ENCODE measurements around the gene SPRR1B. TPM values are rescaled to one million over a fixed set of nuclear protein-coding genes. Genes with fewer than 3 reads are reported as not detected.

Gene SPRR1B
- total RNA-seq, 4 donors from 2014 or later, result not detected

GRCh38 chr1:153032073-153032472, 1.1 kb downstream of the SPRR1B start:
- intact Hi-C loops (cut with DNase I; ENCODE audit: low total_unique reads), result no loop called here
- no peak for DNase-seq
- TF ChIP-seq EP300 (IDR thresholded peaks at IDR 0.05; ENCODE audit: low read depth), result no peak
- TF ChIP-seq CTCF (IDR thresholded peaks at IDR 0.05), result no peak
- no peak for TF ChIP-seq POLR2AphosphoS5 (IDR thresholded peaks at IDR 0.05)
- no peak for TF ChIP-seq POLR2A (IDR thresholded peaks at IDR 0.05)
- in situ Hi-C loops (cut with MboI; ENCODE audit: low pct_ligation_motif_present in 1 of 4, low pct_unique_long_range_greater_than_20kb in 1 of 4, low sequenced_read_pairs in 3 of 4), result no loop called here
- Histone ChIP-seq H3K27ac (no peak overlapping the region), H3K4me1 (no peaks in the 10 kb centered on the region), H3K27me3 (no peaks in the 10 kb centered on the region), H3K4me3 (no peak overlapping the region), H3K9me3 (no peaks in the 10 kb centered on the region), H3K36me3 (no peaks in the 10 kb centered on the region)

- Histone ChIP-seq H3K9me3 (no peaks in the 10 kb centered on the region), H3K27me3 (no peaks in the 10 kb centered on the region), H3K4me3 (no peak overlapping the region), H3K36me3 (no peaks in the 10 kb centered on the region), H3K27ac (no peak overlapping the region), H3K4me1 (no peaks in the 10 kb centered on the region)
- TF ChIP-seq POLR2A (IDR thresholded peaks at IDR 0.05) (no peak), POLR2AphosphoS5 (IDR thresholded peaks at IDR 0.05) (no peak), EP300 (IDR thresholded peaks at IDR 0.05; ENCODE audit: low read depth) (no peak), CTCF (IDR thresholded peaks at IDR 0.05) (no peak)
- no peak for DNase-seq
- in situ Hi-C loops (cut with MboI; ENCODE audit: low pct_ligation_motif_present in 1 of 4, low pct_unique_long_range_greater_than_20kb in 1 of 4, low sequenced_read_pairs in 3 of 4), result no loop called here
- intact Hi-C loops (cut with DNase I; ENCODE audit: low total_unique reads), result no loop called here
- WGBS, 2 donors (ENCODE audit: low coverage in 1 of 2), result 44 to 60% methylated on average over 2 to 3 of the region's 3 CpGs
Measured at GRCh38 chr1:153032677-153033308, 1.8 kb downstream of the SPRR1B start.

GRCh38 chr1:153035211-153035610, 4.2 kb downstream of the SPRR1B start:
- Histone ChIP-seq H3K4me1 (no peaks in the 10 kb centered on the region), H3K27me3 (no peaks in the 10 kb centered on the region), H3K36me3 (no peaks in the 10 kb centered on the region), H3K4me3 (no peak overlapping the region), H3K27ac (no peak overlapping the region), H3K9me3 (no peaks in the 10 kb centered on the region)
- WGBS, 2 donors (ENCODE audit: low coverage in 1 of 2), result 80 to 100% methylated on average over 1 of the region's 1 CpG
- no peak for TF ChIP-seq EP300 (IDR thresholded peaks at IDR 0.05; ENCODE audit: low read depth)
- TF ChIP-seq POLR2A (IDR thresholded peaks at IDR 0.05), result no peak
- no peak for TF ChIP-seq POLR2AphosphoS5 (IDR thresholded peaks at IDR 0.05)
- TF ChIP-seq CTCF (IDR thresholded peaks at IDR 0.05), result no peak
- in situ Hi-C loops (cut with MboI; ENCODE audit: low pct_ligation_motif_present in 1 of 4, low pct_unique_long_range_greater_than_20kb in 1 of 4, low sequenced_read_pairs in 3 of 4), result no loop called here
- DNase-seq, result no peak
- intact Hi-C loops (cut with DNase I; ENCODE audit: low total_unique reads), result no loop called here

GRCh38 chr1:153040950-153041631, 10.1 kb downstream of the SPRR1B start, which contains the start of gene SPRR2D:
Gene SPRR2D (minus strand): TSS chr1:153041120. CDS start chr1:153040346, 774 bp downstream.
- Histone ChIP-seq H3K27ac (no peak within 1 kb of the TSS), H3K36me3 (no peaks in the 10 kb centered on the region), H3K4me3 (no peak within 1 kb of the TSS), H3K9me3 (no peaks in the 10 kb centered on the region), H3K27me3 (no peaks in the 10 kb centered on the region), H3K4me1 (no peaks in the 10 kb centered on the region)
- in situ Hi-C loops (cut with MboI; ENCODE audit: low pct_ligation_motif_present in 1 of 4, low pct_unique_long_range_greater_than_20kb in 1 of 4, low sequenced_read_pairs in 3 of 4), result no loop called here
- DNase-seq, result no peak
- intact Hi-C loops (cut with DNase I; ENCODE audit: low total_unique reads), result no loop called here
- WGBS, 2 donors (ENCODE audit: low coverage in 1 of 2), result 58 to 92% methylated on average over 2 to 4 of the region's 4 CpGs
- TF ChIP-seq POLR2A (IDR thresholded peaks at IDR 0.05) (no peak), POLR2AphosphoS5 (IDR thresholded peaks at IDR 0.05) (no peak), EP300 (IDR thresholded peaks at IDR 0.05; ENCODE audit: low read depth) (no peak), CTCF (IDR thresholded peaks at IDR 0.05) (no peak)

Measured in transverse colon (tissue), 4 donors.